Gastrocnemius medialis (tissue), 4 donors: Measurements from ENCODE around the gene TMX4.

Source experiments
- CTCF ChIP-seq, 5 experiments: fragments of 450-650 bp in 3 of 5; fragments of 200-600 bp in 2 of 5; sonication (generic) in 2 of 5; IDR thresholded peaks in 4 of 5; conservative IDR thresholded peaks in 1 of 5; 1 replicate in 4 of 5; 2 replicates in 1 of 5; pipeline ENCODE4 v1.5.1; 2016 to 2019; ENCODE audit warnings: antibody characterized with exemption in 5 of 5, mild to moderate bottlenecking in 3 of 5, moderate library complexity in 3 of 5
- POLR2A ChIP-seq, 2 donors: fragments of 450-650 bp; IDR thresholded peaks; one replicate each; pipeline ENCODE4 v1.6.1; 2017; ENCODE audit warnings: antibody characterized with exemption in 2 of 2, mild to moderate bottlenecking in 2 of 2, moderate library complexity in 2 of 2

GRCh38 chr20:7993238-7993637, 26.3 kb downstream of the TMX4 start:
- TF ChIP-seq CTCF (IDR thresholded peaks at IDR 0.05 in 4 of 5, conservative IDR thresholded peaks at IDR 0.05 in 1 of 5) (no peak), POLR2A (IDR thresholded peaks at IDR 0.05) (no peak)
